Uterus (tissue), 4 donors: ENCODE results near the gene ARID3C. TPM values are rescaled to one million over a fixed set of nuclear protein-coding genes. Genes with fewer than 3 reads are reported as not detected.

Experiments
- DNase-seq, 2 donors: peaks; one replicate each; pipeline ENCODE4 v3.0.0-alpha.2; 2019 to 2020
- H3K27ac ChIP-seq, 2 donors: fragments of 200-600 bp; sonication (generic); 1 replicate in 1 of 2; 2 replicates in 1 of 2; pipeline ENCODE4 v1.5.1; 2016 to 2018
- H3K27me3 ChIP-seq, 2 donors: fragments of 200-600 bp; sonication (generic); one replicate each; pipeline ENCODE4 v1.5.1; 2018 to 2019; ENCODE audit warnings: control low read depth in 1 of 2
- H3K36me3 ChIP-seq, 2 donors: fragments of 200-600 bp; sonication (generic); one replicate each; pipeline ENCODE4 v1.5.1; 2019; ENCODE audit warnings: control low read depth in 1 of 2
- H3K4me1 ChIP-seq, 2 donors: fragments of 200-600 bp; sonication (generic); one replicate each; pipeline ENCODE4 v1.5.1; 2018 to 2019; ENCODE audit warnings: control low read depth in 1 of 2
- H3K4me3 ChIP-seq, 2 donors: fragments of 200-600 bp; sonication (generic); 1 replicate in 1 of 2; 2 replicates in 1 of 2; pipeline ENCODE4 v1.5.1; 2018 to 2019; ENCODE audit warnings: mild to moderate bottlenecking in 1 of 2
- H3K9me3 ChIP-seq, 2 donors: fragments of 200-600 bp; sonication (generic); one replicate each; pipeline ENCODE4 v1.5.1; 2019; ENCODE audit warnings: control low read depth in 1 of 2
- POLR2A ChIP-seq, 2 donors: fragments of 450-650 bp; IDR thresholded peaks; one replicate each; pipeline ENCODE4 v1.6.1; 2016; ENCODE audit warnings: antibody characterized with exemption in 2 of 2, mild to moderate bottlenecking in 1 of 2, moderate library complexity in 1 of 2
- intact Hi-C: fragments of 100-400 bp; cut with DNase I; formaldehyde crosslinking; loops from one replicate; pipeline ENCODE4 v1.15.1; 2023; ENCODE audit warnings: low total_unique reads
- total RNA-seq, 4 donors: library from RNA; depleted of rRNA in 3 of 4; stranded (reverse); fragments of >200 nt in 3 of 4; gene quantifications; one replicate each; pipeline versions ENCODE4 v1.1.0 to v1.2.4, GENCODE V29; 2014 to 2023
- TF ChIP-seq, protein P1 (sequence below), 4 experiments: fragments of 200-600 bp in 2 of 4; fragments of 450-650 bp in 2 of 4; sonication (generic) in 2 of 4; IDR thresholded peaks; one replicate each; pipeline ENCODE4 v1.5.1; 2016 to 2019; ENCODE audit warnings: antibody characterized with exemption in 4 of 4, mild to moderate bottlenecking in 2 of 4, moderate library complexity in 1 of 4
- donor health status: DM: yes; HTN: yes; CAD: no.

Gene ARID3C
- total RNA-seq, 4 donors from 2014 or later, result 0.35 to 0.82 TPM; not detected in 2

DNA sequence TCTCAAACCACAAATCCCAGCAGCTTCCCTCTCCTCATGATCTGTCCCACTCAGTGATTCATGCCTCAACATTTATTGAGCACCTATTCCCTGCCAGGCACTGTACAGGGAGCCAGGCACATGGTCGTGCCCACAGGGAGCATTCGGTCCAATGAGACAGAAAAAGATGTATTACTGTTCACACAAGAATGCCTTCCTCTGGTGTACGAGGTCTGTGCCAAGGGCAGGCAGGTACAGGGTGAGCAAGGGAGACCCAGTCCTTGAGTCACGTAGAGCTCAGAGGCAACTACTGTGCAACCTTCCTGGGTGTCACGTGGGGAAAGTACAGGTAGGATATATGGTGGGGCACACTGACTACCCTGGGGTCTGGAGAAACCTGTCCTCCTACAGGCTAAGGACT lies 43.9 kb downstream of the ARID3C start:
- Histone ChIP-seq H3K27ac (no peak overlapping the region), H3K9me3 (no peaks in the 10 kb centered on the region), H3K4me1 (peaks cover 0 to 12% of the 10 kb centered on the region in 2 donors), H3K4me3 (no peak overlapping the region), H3K36me3 (no peaks in the 10 kb centered on the region), H3K27me3 (peaks cover 7 to 8% of the 10 kb centered on the region in 2 donors)
- intact Hi-C loops, result no loop called here
- no peak for DNase-seq
- TF ChIP-seq, protein P1, sequence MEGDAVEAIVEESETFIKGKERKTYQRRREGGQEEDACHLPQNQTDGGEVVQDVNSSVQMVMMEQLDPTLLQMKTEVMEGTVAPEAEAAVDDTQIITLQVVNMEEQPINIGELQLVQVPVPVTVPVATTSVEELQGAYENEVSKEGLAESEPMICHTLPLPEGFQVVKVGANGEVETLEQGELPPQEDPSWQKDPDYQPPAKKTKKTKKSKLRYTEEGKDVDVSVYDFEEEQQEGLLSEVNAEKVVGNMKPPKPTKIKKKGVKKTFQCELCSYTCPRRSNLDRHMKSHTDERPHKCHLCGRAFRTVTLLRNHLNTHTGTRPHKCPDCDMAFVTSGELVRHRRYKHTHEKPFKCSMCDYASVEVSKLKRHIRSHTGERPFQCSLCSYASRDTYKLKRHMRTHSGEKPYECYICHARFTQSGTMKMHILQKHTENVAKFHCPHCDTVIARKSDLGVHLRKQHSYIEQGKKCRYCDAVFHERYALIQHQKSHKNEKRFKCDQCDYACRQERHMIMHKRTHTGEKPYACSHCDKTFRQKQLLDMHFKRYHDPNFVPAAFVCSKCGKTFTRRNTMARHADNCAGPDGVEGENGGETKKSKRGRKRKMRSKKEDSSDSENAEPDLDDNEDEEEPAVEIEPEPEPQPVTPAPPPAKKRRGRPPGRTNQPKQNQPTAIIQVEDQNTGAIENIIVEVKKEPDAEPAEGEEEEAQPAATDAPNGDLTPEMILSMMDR (IDR thresholded peaks at IDR 0.05), result no peak
- TF ChIP-seq POLR2A (IDR thresholded peaks at IDR 0.05), result no peak

GRCh38 chr9:34582787-34583186 lies 46.1 kb downstream of the ARID3C start:
- intact Hi-C loops, result no loop called here

GRCh38 chr9:34581318-34581717 lies 47.5 kb downstream of the ARID3C start:
- no peak overlapping the region for H3K27ac ChIP-seq
- H3K4me1 ChIP-seq, result peaks cover 0 to 9% of the 10 kb centered on the region in 2 donors
- H3K9me3 ChIP-seq, result no peaks in the 10 kb centered on the region
- no peak for DNase-seq
- H3K36me3 ChIP-seq, result no peaks in the 10 kb centered on the region
- no peaks in the 10 kb centered on the region for H3K27me3 ChIP-seq
- H3K4me3 ChIP-seq, result no peak overlapping the region
- intact Hi-C loops, result no loop called here
- TF ChIP-seq, protein P1 (IDR thresholded peaks at IDR 0.05), result no peak
- TF ChIP-seq POLR2A (IDR thresholded peaks at IDR 0.05), result no peak

More at GRCh38 chr9:34582787-34583186, 46.1 kb downstream of the ARID3C start:
- Histone ChIP-seq H3K36me3 (no peaks in the 10 kb centered on the region), H3K9me3 (no peaks in the 10 kb centered on the region), H3K4me3 (no peak overlapping the region), H3K27ac (no peak overlapping the region), H3K4me1 (peaks cover 0 to 6% of the 10 kb centered on the region in 2 donors), H3K27me3 (no peaks in the 10 kb centered on the region)
- DNase-seq, result no peak
- TF ChIP-seq POLR2A (IDR thresholded peaks at IDR 0.05), result no peak
- TF ChIP-seq, protein P1 (IDR thresholded peaks at IDR 0.05), result no peak

DNA sequence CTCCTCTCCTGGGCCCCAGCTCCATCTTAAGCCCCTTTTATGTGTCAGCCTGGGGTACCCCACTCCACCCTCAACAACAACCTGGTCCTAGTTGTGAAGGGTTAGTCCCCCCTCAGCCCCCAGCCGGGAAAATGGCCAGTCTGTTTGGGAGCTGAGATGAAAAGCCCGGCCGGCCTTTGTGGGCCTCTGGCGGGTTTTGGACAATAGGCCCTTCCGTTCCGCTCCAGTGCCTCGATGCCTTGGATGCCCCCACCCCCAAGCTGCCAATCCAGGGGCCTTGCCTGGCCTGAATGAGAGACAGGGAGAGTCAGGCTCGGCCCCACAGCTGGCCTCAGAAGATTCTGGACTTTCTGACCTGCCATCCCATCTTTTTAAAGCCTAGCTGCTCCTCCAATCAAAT lies 48.5 kb downstream of the ARID3C start:
- no peaks in the 10 kb centered on the region for H3K27me3 ChIP-seq
- no peak for DNase-seq

DNA sequence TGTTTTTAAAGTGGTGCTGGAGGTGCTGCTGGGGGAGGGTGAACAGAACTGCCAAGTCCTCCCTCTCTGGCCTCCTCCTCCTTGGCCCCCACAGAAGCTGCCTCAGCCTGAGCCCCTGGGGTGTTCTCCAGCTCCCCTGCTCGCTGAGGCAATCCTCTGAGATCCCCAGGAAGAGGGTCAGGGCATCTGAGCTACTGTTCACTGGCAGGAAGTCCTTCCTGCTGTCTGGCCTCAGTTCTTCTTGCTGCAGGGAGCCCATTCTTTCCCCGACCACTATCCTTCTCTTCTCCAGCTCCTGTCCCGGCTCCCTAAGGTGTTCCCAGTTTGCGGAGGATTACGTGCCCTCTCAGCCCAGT lies 49.1 kb downstream of the ARID3C start:
- DNase-seq, result no peak
- Histone ChIP-seq H3K4me1 (peaks cover 0 to 9% of the 10 kb centered on the region in 2 donors), H3K27me3 (no peaks in the 10 kb centered on the region), H3K36me3 (no peaks in the 10 kb centered on the region), H3K4me3 (no peak overlapping the region), H3K9me3 (no peaks in the 10 kb centered on the region), H3K27ac (no peak overlapping the region)
- intact Hi-C loops, result no loop called here
- TF ChIP-seq POLR2A (IDR thresholded peaks at IDR 0.05), result no peak
- TF ChIP-seq, protein P1 (IDR thresholded peaks at IDR 0.05), result no peak

More for the DNA sequence above, 48.5 kb downstream of the ARID3C start:
- Histone ChIP-seq H3K36me3 (no peaks in the 10 kb centered on the region), H3K4me3 (no peak overlapping the region), H3K9me3 (no peaks in the 10 kb centered on the region), H3K27ac (no peak overlapping the region), H3K4me1 (peaks cover 0 to 9% of the 10 kb centered on the region in 2 donors)
- no peak for TF ChIP-seq POLR2A (IDR thresholded peaks at IDR 0.05)
- TF ChIP-seq, protein P1 (IDR thresholded peaks at IDR 0.05), result no peak
- intact Hi-C loops, result no loop called here
